Mesodermal cell (in vitro differentiated cells): ENCODE data around the gene TKT.
"Not testable (repeated sequence)": the region's sequence is repeated elsewhere in the genome, so short reads cannot be mapped to it uniquely, and the experiment has no call there.

Source experiments
- H3K27ac ChIP-seq: 2 replicates; pipeline ENCODE4 v1.7.0; 2013; ENCODE audit warnings: mild to moderate bottlenecking, low read depth, low read length, moderate library complexity; ENCODE audit not compliant: severe bottlenecking
- H3K36me3 ChIP-seq: 2 replicates; pipeline ENCODE4 v1.7.1; 2013; ENCODE audit warnings: mild to moderate bottlenecking, low read length, moderate library complexity; ENCODE audit not compliant: control insufficient read depth, insufficient read depth
- H3K4me1 ChIP-seq: one replicate; pipeline ENCODE4 v1.7.1; 2013; ENCODE audit warnings: mild to moderate bottlenecking, low read length; ENCODE audit not compliant: insufficient read depth, control insufficient read depth, poor library complexity, severe bottlenecking
- H3K4me3 ChIP-seq: 2 replicates; pipeline ENCODE4 v1.7.0; 2013; ENCODE audit warnings: low read length, control low read depth, mild to moderate bottlenecking; ENCODE audit not compliant: insufficient read depth, poor library complexity, severe bottlenecking; ENCODE audit errors: extremely low read depth
- H3K9me3 ChIP-seq: 2 replicates; pipeline ENCODE4 v1.7.1; 2013; ENCODE audit warnings: mild to moderate bottlenecking, low read length, moderate library complexity; ENCODE audit not compliant: control insufficient read depth
- WGBS, 2 experiments: methylation state at CpG; one replicate each; pipeline ENCODE4 v1.1.5; 2013; ENCODE audit warnings: missing lambda C conversion rate in 2 of 2; ENCODE audit not compliant: insufficient coverage in 2 of 2; 5-methylcytosine and 5-hydroxymethylcytosine counted together

The TKT gene

GRCh38 chr3:53278667-53279066 is 22.8 kb upstream of the TKT start:
- H3K27ac ChIP-seq = no peak overlapping the region
- H3K36me3 ChIP-seq = peaks cover 21% of the 10 kb centered on the region
- H3K4me1 ChIP-seq = no peaks in the 10 kb centered on the region
- H3K9me3 ChIP-seq = no peaks in the 10 kb centered on the region
- no peak overlapping the region for H3K4me3 ChIP-seq
- WGBS, 2 experiments = 80 to 82% methylated on average over 4 of the region's 4 CpGs

- Histone ChIP-seq H3K27ac (no peak overlapping the region), H3K36me3 (no peaks in the 10 kb centered on the region), H3K9me3 (no peaks in the 10 kb centered on the region), H3K4me1 (peaks cover 6% of the 10 kb centered on the region), H3K4me3 (no peak overlapping the region)
- 55 to 61% methylated on average over 4 to 5 of the region's 5 CpGs for WGBS, 2 experiments
Measured at GRCh38 chr3:53274938-53275605, 19.2 kb upstream of the TKT start.

- WGBS, 2 experiments = 86 to 90% methylated on average over 7 to 9 of the region's 10 CpGs
- H3K27ac ChIP-seq = no peak overlapping the region
- no peak overlapping the region for H3K4me3 ChIP-seq
Measured at GRCh38 chr3:53273146-53273670, 17.4 kb upstream of the TKT start.

GRCh38 chr3:53269888-53270880 is 14.4 kb upstream of the TKT start:
- H3K36me3 ChIP-seq = no peaks in the 10 kb centered on the region
- H3K4me1 ChIP-seq = peaks cover 14% of the 10 kb centered on the region
- peak overlapping the region; percentile 99 for H3K27ac ChIP-seq
- WGBS, 2 experiments = 27% methylated on average over 10 to 12 of the region's 12 CpGs
- no peak overlapping the region for H3K4me3 ChIP-seq
- no peaks in the 10 kb centered on the region for H3K9me3 ChIP-seq

More at GRCh38 chr3:53273146-53273670, 17.4 kb upstream of the TKT start:
- Histone ChIP-seq H3K4me1 (peaks cover 14% of the 10 kb centered on the region), H3K9me3 (no peaks in the 10 kb centered on the region), H3K36me3 (no peaks in the 10 kb centered on the region)

GRCh38 chr3:53269193-53269592 is 13.4 kb upstream of the TKT start:
- H3K4me3 ChIP-seq, H3K9me3 ChIP-seq, H3K36me3 ChIP-seq: not testable (repeated sequence)
- WGBS, 2 experiments = 92 to 94% methylated on average over 10 to 11 of the region's 11 CpGs
- peak overlapping the region; percentile 99 for H3K27ac ChIP-seq
- peaks cover 14% of the 10 kb centered on the region for H3K4me1 ChIP-seq

- Histone ChIP-seq H3K9me3 (no peaks in the 10 kb centered on the region), H3K27ac (no peak overlapping the region), H3K4me1 (peaks cover 14% of the 10 kb centered on the region), H3K36me3 (no peaks in the 10 kb centered on the region), H3K4me3 (no peak overlapping the region)
Measured at GRCh38 chr3:53267766-53268165, 11.9 kb upstream of the TKT start.

GRCh38 chr3:53264718-53265117 is 8.9 kb upstream of the TKT start:
- Histone ChIP-seq H3K36me3 (no peaks in the 10 kb centered on the region), H3K4me1 (peaks cover 13% of the 10 kb centered on the region), H3K27ac (no peak overlapping the region), H3K4me3 (no peak overlapping the region), H3K9me3 (no peaks in the 10 kb centered on the region)
- WGBS, 2 experiments = 60 to 85% methylated on average over 1 to 2 of the region's 3 CpGs

GRCh38 chr3:53263907-53264306 is 8.1 kb upstream of the TKT start:
- H3K27ac ChIP-seq = no peak overlapping the region

GRCh38 chr3:53261712-53262111 is 5.9 kb upstream of the TKT start:
- Histone ChIP-seq H3K36me3 (no peaks in the 10 kb centered on the region), H3K4me3 (no peak overlapping the region), H3K9me3 (no peaks in the 10 kb centered on the region), H3K4me1 (peaks cover 9% of the 10 kb centered on the region), H3K27ac (no peak overlapping the region)
- 43 to 96% methylated on average over 1 to 3 of the region's 5 CpGs for WGBS, 2 experiments

More at GRCh38 chr3:53263907-53264306, 8.1 kb upstream of the TKT start:
- Histone ChIP-seq H3K36me3 (no peaks in the 10 kb centered on the region), H3K4me1 (peaks cover 9% of the 10 kb centered on the region), H3K9me3 (no peaks in the 10 kb centered on the region), H3K4me3 (no peak overlapping the region)
- WGBS, 2 experiments = 95 to 100% methylated on average over 2 of the region's 4 CpGs

- H3K27ac ChIP-seq = no peak overlapping the region
- H3K9me3 ChIP-seq = no peaks in the 10 kb centered on the region
- WGBS, 2 experiments = 91 to 100% methylated on average over 1 to 4 of the region's 4 CpGs
- no peak overlapping the region for H3K4me3 ChIP-seq
- H3K4me1 ChIP-seq = peaks cover 9% of the 10 kb centered on the region
- no peaks in the 10 kb centered on the region for H3K36me3 ChIP-seq
Measured at GRCh38 chr3:53260286-53260785, 4.5 kb upstream of the TKT start.
